Left ventricle myocardium superior (tissue), 1 donor: Measurements from ENCODE around the gene FMR1. TPM values are rescaled to one million over a fixed set of nuclear protein-coding genes. Genes with fewer than 3 reads are reported as not detected.

Source experiments
- ATAC-seq: fragments of 200-7000 bp; cut with Tn5 transposase; one replicate; pipeline ENCODE4 v1.9.1; 2020; ENCODE audit warnings: mild to moderate bottlenecking, moderate library complexity
- DNase-seq: peaks from one replicate; pipeline ENCODE4 v3.0.0-alpha.2; 2020
- intact Hi-C: fragments of 100-400 bp; cut with micrococcal nuclease; formaldehyde crosslinking; loops from one replicate; pipeline ENCODE4 v1.11.0; 2022
- long read RNA-seq: library from polyadenylated mRNA; unstranded; transcript quantifications from one replicate; pipeline ENCODE4 v2.0.0, GENCODE V29; 2021
- total RNA-seq: library from RNA; stranded (reverse); fragmentation: NEBNext Ultra II Directional; extraction: Animal tissue kit (Norgen Biotek cat#: 25700); gene quantifications from one replicate; pipeline ENCODE4 v1.2.1, GENCODE V29; 2021
- donor health status: DM: no; HTN: yes; CAD: no; lungs with severe emphysema.

Gene FMR1
- 28.6 TPM for total RNA-seq
- long read RNA-seq, full-length matches to known transcripts: 13 of 35 reads
- long read RNA-seq, partial matches to known transcripts: 3 of 35 reads
- long read RNA-seq, other reads (novel, unspliced or antisense): 19 of 35 reads

DNA sequence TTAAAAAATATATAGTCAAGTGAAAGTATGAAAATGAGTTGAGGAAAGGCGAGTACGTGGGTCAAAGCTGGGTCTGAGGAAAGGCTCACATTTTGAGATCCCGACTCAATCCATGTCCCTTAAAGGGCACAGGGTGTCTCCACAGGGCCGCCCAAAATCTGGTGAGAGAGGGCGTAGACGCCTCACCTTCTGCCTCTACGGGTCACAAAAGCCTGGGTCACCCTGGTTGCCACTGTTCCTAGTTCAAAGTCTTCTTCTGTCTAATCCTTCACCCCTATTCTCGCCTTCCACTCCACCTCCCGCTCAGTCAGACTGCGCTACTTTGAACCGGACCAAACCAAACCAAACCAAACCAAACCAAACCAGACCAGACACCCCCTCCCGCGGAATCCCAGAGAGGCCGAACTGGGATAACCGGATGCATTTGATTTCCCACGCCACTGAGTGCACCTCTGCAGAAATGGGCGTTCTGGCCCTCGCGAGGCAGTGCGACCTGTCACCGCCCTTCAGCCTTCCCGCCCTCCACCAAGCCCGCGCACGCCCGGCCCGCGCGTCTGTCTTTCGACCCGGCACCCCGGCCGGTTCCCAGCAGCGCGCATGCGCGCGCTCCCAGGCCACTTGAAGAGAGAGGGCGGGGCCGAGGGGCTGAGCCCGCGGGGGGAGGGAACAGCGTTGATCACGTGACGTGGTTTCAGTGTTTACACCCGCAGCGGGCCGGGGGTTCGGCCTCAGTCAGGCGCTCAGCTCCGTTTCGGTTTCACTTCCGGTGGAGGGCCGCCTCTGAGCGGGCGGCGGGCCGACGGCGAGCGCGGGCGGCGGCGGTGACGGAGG, at the start of gene FMR1:
TSS of gene FMR1 (plus strand) at position 728 of the 831 bp plus-strand sequence. CDS start 261 bp downstream, outside the sequence.
- intact Hi-C loops: no loop called here

DNA sequence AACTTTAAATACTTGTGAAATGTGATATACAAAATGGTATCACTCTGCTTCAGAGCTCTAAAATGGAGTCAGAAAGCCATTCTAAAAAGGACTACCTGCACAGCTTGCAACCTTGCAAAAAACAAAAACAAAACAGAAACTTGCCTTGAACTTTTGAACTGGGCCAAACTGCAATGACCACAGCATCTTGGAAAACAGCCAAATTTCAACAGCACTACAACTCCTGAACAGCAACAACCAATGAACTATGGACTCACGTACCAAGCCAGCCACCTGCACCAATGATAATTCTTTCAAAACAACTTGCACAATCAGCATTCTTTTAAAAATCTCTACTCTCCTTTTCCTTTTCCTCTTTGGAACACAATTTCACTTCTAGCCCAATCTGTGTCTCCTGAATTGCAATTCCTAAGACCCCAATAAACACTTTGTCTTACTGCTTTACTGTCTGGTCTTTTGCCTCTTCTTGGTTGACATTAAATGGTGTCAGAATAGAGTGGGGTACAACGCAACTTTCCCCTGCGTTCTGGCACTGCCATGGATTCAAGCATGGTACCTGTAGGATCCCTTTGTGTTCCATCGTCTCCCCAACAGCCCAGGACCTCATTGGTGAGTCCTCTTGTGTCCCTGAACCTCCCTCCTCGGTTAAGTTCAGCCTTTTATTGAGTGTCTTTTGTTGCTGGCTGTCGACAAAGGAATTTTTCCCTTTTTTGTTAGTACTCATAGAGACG, 35.7 kb upstream of the FMR1 start:
- intact Hi-C loops: no loop called here
- ATAC-seq (no peak), DNase-seq (no peak)

More for the DNA sequence above, at the start of gene FMR1:
- peak; percentile 97 for ATAC-seq
- DNase-seq: peak; percentile 95

GRCh38 chrX:147876849-147877646, 34.7 kb upstream of the FMR1 start:
- DNase-seq (no peak), ATAC-seq (no peak)
- intact Hi-C loops: no loop called here

- intact Hi-C loops: no loop called here
- DNase-seq: no peak
- no peak for ATAC-seq
Measured at GRCh38 chrX:147877726-147878125, 34.0 kb upstream of the FMR1 start.

DNA sequence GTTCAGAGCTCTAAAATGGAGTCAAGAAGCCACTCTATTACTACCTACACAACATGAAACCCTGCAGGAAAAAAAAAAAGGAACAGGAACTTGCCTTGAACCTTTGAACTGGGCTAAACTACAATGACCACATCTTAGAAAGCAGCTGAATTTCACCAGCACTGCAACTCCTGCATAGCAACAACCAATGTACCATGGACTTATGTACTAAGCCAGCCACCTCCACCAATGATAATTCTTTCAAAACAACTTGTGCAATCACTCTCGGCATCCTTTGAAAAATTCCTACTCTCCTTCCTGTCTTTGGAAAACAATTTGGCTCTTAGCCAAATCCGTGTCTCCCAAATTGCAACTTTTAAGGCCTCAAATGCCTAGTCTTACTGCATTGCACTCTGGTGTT, 26.8 kb upstream of the FMR1 start:
- no peak for DNase-seq
- no peak for ATAC-seq
- intact Hi-C loops: no loop called here

- no peak for DNase-seq
- no peak for ATAC-seq
- intact Hi-C loops: no loop called here
Measured at GRCh38 chrX:147890756-147891155, 21.0 kb upstream of the FMR1 start.

- intact Hi-C loops: no loop called here
- ATAC-seq (no peak), DNase-seq (no peak)
Measured at GRCh38 chrX:147891896-147892295, 19.8 kb upstream of the FMR1 start.

- ATAC-seq (no peak), DNase-seq (no peak)
- intact Hi-C loops: no loop called here
Measured at GRCh38 chrX:147893741-147894140, 18.0 kb upstream of the FMR1 start.

DNA sequence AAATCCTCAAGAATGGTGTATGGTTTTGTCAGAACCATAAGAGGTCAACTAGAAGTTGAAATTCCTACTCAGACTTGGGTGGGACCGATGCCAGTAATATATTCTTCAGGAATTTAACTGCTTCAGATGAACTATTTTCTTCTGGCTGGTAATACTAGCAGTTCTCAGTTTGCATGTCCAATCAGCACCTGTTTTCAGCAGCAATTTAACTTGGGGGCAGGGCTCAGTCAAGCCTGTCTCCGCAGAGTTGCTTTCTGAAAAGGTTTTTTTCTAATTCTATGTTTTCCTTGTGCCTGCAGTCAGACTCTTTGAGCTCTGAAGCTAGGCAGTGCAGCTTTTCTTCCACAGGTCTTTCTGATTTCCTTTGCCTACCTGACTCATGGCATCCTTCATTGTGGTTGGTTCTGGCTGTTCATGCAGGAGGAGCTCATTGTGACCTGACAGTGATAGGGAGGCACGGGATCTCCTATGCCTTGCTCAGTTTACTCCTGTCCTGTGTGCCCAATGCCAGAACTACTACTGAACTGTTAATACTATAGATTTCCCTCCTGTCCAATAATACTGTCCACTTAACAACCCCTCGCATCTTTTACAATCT, 17.3 kb upstream of the FMR1 start:
- intact Hi-C loops: no loop called here
- DNase-seq: no peak
- no peak for ATAC-seq

DNA sequence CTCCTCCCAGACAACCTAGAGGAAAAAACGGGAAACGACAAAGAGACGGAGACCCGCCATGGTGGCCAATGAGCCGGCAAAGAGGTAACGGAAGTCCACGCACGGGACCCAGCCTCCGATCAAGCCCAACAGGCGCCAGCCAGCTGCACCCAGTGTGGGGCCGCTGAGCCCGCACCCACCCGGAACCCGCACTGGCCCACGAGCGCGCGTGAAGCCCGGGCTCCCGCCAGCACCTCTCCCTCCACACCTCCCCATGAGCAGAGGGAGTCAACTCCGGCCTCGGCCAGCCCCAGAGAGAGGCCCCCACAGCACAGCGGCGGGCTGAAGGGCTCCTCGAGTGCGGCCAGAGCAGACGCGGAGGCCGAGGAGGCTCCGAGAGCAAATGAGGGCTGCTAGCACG, 14.6 kb upstream of the FMR1 start:
- DNase-seq (no peak), ATAC-seq (no peak)
- intact Hi-C loops: no loop called here

GRCh38 chrX:147898951-147899350, 12.8 kb upstream of the FMR1 start:
- intact Hi-C loops: no loop called here
- ATAC-seq: no peak
- no peak for DNase-seq

DNA sequence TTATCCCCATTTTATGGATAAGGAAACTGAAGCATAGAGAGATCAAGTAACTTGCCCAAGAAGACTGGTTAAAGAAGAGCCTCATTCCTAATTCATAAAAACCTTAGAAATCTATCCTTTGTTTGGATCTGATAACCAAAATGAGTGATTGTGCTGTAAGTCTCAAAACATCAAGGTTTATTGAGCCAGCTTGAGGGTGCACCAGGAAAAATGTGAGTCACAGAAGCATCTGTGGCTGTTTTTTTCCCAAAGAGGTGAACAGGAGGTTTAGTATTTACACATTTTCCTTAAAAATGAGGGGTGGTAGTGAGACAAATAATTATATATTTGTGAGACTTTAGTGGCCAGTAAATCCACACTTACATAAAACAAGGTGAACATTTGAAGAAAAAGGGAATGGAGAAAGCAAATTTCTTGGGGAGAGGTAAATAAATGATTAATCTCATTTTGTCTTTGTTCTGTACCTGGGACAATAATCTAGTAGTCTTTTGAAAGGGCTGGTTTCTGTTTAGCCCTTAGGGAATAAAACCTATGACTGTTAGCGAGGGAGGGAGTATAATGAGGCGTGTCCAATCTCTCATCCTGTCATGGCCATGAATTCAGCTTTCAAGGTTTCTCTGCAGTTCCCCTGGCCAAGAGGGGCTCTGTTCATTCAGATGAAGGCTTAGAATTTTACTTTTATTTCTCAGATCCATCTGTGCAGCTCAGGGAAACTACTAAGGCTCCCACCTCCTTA, 12.2 kb upstream of the FMR1 start:
- no peak for DNase-seq

DNA sequence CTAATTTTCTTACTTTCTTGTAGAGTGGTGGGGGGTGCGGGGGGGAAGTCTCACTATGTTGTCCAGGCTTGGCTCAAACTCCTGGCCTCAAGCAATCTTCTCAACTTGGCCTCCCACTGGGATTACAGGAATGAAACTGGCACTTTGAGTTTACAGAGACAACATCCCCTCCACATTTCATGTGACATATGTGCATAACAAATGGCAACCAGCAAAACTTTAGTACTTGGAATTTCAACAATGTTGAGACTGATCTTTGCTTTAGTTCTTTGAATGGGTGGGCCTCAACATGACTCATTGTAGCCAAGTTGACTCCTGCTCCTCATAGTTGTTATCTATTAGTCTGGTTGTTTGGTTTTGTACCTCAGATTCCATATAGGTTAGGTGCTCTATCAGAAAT, 11.4 kb upstream of the FMR1 start:
- intact Hi-C loops: no loop called here
- no peak for DNase-seq
- ATAC-seq: no peak

More for the DNA sequence above, 12.2 kb upstream of the FMR1 start:
- ATAC-seq: no peak
- intact Hi-C loops: no loop called here

- DNase-seq (no peak), ATAC-seq (no peak)
- intact Hi-C loops: no loop called here
Measured at GRCh38 chrX:147901461-147902126, 10.1 kb upstream of the FMR1 start.

- intact Hi-C loops: no loop called here
- no peak for ATAC-seq
- no peak for DNase-seq
Measured at GRCh38 chrX:147902270-147902669, 9.4 kb upstream of the FMR1 start.

- intact Hi-C loops: no loop called here
- DNase-seq: no peak
- no peak for ATAC-seq
Measured at GRCh38 chrX:147908106-147908505, 3.6 kb upstream of the FMR1 start.

DNA sequence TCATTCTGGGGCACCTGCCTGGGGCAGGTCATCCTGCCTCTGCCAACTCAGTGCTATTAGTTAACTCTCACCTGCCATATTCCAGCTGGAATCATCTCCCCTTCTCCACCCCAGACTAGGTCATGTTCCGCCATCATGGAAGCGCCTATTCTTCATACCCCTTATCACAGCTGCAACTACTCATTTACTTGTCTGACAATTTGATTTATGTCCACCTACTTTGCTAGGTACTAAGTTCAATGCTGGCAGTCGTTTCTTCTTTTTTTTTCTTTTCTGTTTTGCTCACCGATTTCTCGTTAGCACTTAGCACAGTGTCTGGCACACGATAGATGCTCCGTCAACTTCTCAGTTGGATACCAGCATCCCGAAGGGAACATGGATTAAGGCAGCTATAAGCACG, 1.1 kb upstream of the FMR1 start:
- no peak for ATAC-seq
- no peak for DNase-seq
- intact Hi-C loops: no loop called here
